Measurements from ENCODE around the gene RPL14. TPM values are rescaled to one million over a fixed set of nuclear protein-coding genes. Genes with fewer than 3 reads are reported as not detected.

RPL14 gene
- total RNA-seq, 1 donor from 2014 or later, result 303 TPM

GRCh38 chr3:40505599-40506462 is 48.7 kb downstream of the RPL14 start, which contains the start of gene ZNF620:
ZNF620 (plus strand) TSS chr3:40506039; CDS start chr3:40506353, 314 bp downstream.
- Histone ChIP-seq H3K9ac (ENCODE audit: low read depth in 1 of 3, low read length in 3 of 3) (peak within 1 kb of the TSS; percentile 84 to 95 (median 94)), H3K4me3 (ENCODE audit: low read length in 3 of 3) (peak within 1 kb of the TSS; percentile 83 to 96 (median 91)), H3K9me3 (ENCODE audit: control insufficient read depth in 3 of 3, low read length in 3 of 3) (no peaks in the 10 kb centered on the region), H3K4me1 (ENCODE audit: control insufficient read depth in 3 of 3, insufficient read depth in 3 of 3, low read length in 3 of 3) (peaks cover 4 to 14% (median 9%) of the 10 kb centered on the region in 3 donors), H3K36me3 (ENCODE audit: control insufficient read depth in 3 of 3, insufficient read depth in 3 of 3, low read length in 3 of 3) (peaks cover 0 to 3% (median 2%) of the 10 kb centered on the region in 3 donors), H3K27ac (ENCODE audit: low read depth, low read length) (peak within 1 kb of the TSS; percentile 72), H3K27me3 (ENCODE audit: control insufficient read depth in 3 of 3, insufficient read depth in 3 of 3, low read length in 3 of 3) (no peaks in the 10 kb centered on the region)

DNA sequence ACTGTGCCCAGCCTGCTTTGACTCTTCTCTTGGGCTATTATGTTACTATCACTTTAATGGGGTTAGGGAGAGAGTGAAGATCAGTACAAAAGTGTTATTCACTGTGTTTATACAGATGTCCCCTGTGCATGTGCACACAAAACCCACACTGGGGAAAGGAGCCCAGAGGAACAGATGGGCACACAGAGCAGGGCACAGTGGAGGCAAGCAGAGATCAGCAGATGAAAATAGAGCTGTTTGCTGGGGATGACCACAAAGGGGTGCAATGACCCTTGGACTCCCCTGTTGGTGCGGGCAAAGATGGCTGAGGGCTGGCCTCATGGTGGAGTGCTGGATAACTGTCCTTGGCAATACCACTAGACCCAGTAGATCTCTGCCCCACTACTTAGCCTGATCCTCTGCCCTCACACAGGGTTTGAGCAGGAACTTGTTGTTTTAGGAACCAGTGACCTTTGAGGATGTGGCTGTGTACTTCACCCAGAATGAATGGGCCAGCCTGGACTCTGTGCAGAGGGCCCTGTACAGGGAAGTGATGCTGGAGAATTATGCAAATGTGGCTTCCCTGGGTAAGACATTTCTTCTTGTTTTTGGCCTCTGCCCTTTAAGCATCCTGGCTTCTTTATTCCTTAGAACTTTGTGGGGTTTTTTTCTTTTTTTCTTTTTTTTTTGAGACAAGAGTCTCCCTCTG is 54.0 kb downstream of the RPL14 start:
- H3K4me1 ChIP-seq (ENCODE audit: control insufficient read depth in 3 of 3, insufficient read depth in 3 of 3, low read length in 3 of 3), result peaks cover 0 to 4% (median 0%) of the 10 kb centered on the region in 3 donors
- no peak overlapping the region for H3K27ac ChIP-seq (ENCODE audit: low read depth, low read length)
- no peaks in the 10 kb centered on the region for H3K9me3 ChIP-seq (ENCODE audit: control insufficient read depth in 3 of 3, low read length in 3 of 3)
- H3K36me3 ChIP-seq (ENCODE audit: control insufficient read depth in 3 of 3, insufficient read depth in 3 of 3, low read length in 3 of 3), result peaks cover 7 to 15% (median 9%) of the 10 kb centered on the region in 3 donors
- H3K27me3 ChIP-seq (ENCODE audit: control insufficient read depth in 3 of 3, insufficient read depth in 3 of 3, low read length in 3 of 3), result no peaks in the 10 kb centered on the region
- H3K4me3 ChIP-seq (ENCODE audit: low read length in 3 of 3), result no peak overlapping the region
- H3K9ac ChIP-seq (ENCODE audit: low read depth in 1 of 3, low read length in 3 of 3), result no peak overlapping the region

DNA sequence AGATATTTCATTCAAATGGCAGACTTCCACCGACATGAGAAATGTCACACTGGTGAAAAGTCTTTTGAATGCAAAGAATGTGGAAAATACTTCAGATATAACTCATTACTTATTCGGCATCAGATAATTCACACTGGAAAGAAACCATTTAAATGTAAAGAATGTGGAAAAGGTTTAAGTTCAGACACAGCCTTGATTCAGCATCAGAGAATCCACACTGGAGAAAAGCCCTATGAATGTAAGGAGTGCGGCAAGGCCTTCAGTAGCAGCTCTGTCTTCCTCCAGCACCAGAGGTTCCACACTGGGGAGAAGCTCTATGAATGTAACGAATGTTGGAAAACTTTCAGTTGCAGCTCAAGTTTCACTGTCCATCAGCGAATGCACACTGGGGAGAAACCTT is 59.1 kb downstream of the RPL14 start:
- H3K9ac ChIP-seq (ENCODE audit: low read depth in 1 of 3, low read length in 3 of 3), result no peak overlapping the region
- H3K27me3 ChIP-seq (ENCODE audit: control insufficient read depth in 3 of 3, insufficient read depth in 3 of 3, low read length in 3 of 3), result no peaks in the 10 kb centered on the region
- peaks cover 1 to 14% (median 8%) of the 10 kb centered on the region in 3 donors for H3K36me3 ChIP-seq (ENCODE audit: control insufficient read depth in 3 of 3, insufficient read depth in 3 of 3, low read length in 3 of 3)
- no peak overlapping the region for H3K27ac ChIP-seq (ENCODE audit: low read depth, low read length)
- H3K9me3 ChIP-seq (ENCODE audit: control insufficient read depth in 3 of 3, low read length in 3 of 3), result no peaks in the 10 kb centered on the region
- H3K4me1 ChIP-seq (ENCODE audit: control insufficient read depth in 3 of 3, insufficient read depth in 3 of 3, low read length in 3 of 3), result no peaks in the 10 kb centered on the region
- H3K4me3 ChIP-seq (ENCODE audit: low read length in 3 of 3), result no peak overlapping the region

- H3K27ac ChIP-seq (ENCODE audit: low read depth, low read length), result no peak overlapping the region
- no peaks in the 10 kb centered on the region for H3K9me3 ChIP-seq (ENCODE audit: control insufficient read depth in 3 of 3, low read length in 3 of 3)
- no peaks in the 10 kb centered on the region for H3K27me3 ChIP-seq (ENCODE audit: control insufficient read depth in 3 of 3, insufficient read depth in 3 of 3, low read length in 3 of 3)
- H3K36me3 ChIP-seq (ENCODE audit: control insufficient read depth in 3 of 3, insufficient read depth in 3 of 3, low read length in 3 of 3), result peaks cover 0 to 8% (median 2%) of the 10 kb centered on the region in 3 donors
- H3K9ac ChIP-seq (ENCODE audit: low read depth in 1 of 3, low read length in 3 of 3), result no peak overlapping the region
- H3K4me3 ChIP-seq (ENCODE audit: low read length in 3 of 3), result no peak overlapping the region
- no peaks in the 10 kb centered on the region for H3K4me1 ChIP-seq (ENCODE audit: control insufficient read depth in 3 of 3, insufficient read depth in 3 of 3, low read length in 3 of 3)
Measured at GRCh38 chr3:40518067-40518466, 60.9 kb downstream of the RPL14 start.

Small RNA genes lying within 50 kb of the gene (small RNA-seq; reads per million reads assigned to genes)
- gene RNU5B-2P, result 88.7 reads per million, percentile 96 among the genes with 10 or more reads in this experiment

Other genes starting within 250 kb of the RPL14 start
- gene EIF1B, start 147.6 kb upstream of the RPL14 start, total RNA-seq, result 17.2 TPM
- gene ENTPD3, start 70.2 kb upstream of the RPL14 start, total RNA-seq, result 1.6 TPM
- 8.4 TPM for gene ZNF619, start 19.8 kb downstream of the RPL14 start, total RNA-seq
- gene ZNF620, start 48.7 kb downstream of the RPL14 start, total RNA-seq, result 2.1 TPM
- gene ZNF621, start 67.6 kb downstream of the RPL14 start, total RNA-seq, result 8.4 TPM

Data from skeletal muscle tissue (tissue), 5 donors.